NCI-H748 (cell line): Measurements from ENCODE around the gene IREB2.
A peak's percentile ranks its signal among the peaks of the same experiment; 100 is the strongest.

Experiments used
- DNase-seq: peaks from one replicate; lab custom pipeline; 2025; ENCODE audit not compliant: unreplicated experiment; lab: John Stamatoyannopoulos, UW

IREB2 gene

DNA sequence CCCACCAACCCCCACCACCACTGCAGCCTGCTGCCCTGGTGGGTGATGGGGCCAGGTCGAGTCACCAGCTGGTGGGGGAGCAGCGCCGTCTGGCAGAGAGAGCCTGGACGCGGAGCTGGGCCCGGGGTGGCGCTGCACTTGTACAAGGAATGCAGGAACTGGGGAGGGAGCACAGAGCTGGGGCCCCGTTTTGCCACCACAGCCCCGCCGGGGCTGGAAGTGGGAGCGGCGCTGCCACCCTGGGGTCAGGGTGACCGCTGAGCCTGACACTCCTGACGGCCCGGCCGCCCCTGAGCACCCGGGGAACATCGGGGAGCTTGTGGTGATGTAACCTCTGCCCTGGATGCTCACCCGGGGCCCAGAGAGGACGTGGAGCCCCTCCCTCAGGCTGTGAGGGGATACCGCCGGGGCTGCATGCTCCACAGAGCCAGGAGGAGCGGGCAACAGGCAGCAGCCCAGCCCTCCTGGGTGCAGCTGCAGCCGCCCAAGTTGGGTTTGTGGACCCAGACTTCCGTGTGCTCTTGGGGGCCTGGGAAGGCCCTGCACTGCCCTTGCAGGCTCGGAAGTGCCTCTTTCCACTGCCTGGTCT is 32.6 kb upstream of the IREB2 start:
- DNase-seq, result no peak

DNA sequence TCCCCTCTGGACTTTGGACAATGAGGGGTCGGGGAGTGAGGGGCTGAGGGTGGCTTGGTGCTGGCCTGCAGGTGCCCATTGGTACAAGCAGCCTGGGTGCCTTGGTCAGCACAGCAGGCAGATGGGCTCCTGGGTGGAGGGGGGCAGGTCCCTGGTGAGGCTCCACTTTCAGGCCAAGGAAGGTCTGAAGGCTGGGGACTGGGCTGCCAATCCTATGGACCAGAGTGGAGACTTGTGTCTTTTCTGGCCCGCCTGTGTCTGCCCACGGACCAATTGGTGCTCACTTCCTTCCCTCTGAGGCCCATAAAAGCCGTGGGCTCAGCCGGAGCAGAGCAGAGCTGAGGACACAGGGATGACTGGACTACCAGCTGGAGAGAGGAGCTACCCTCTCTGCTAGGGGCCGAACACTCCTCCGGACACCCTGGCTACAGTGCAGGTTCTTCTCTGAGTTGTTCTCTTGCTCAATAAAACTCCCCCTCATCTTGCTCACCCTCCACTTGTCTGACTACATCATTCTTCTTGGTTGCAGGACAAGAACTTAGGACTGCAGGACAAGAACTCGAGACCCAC is 31.9 kb upstream of the IREB2 start:
- DNase-seq, result no peak

DNA sequence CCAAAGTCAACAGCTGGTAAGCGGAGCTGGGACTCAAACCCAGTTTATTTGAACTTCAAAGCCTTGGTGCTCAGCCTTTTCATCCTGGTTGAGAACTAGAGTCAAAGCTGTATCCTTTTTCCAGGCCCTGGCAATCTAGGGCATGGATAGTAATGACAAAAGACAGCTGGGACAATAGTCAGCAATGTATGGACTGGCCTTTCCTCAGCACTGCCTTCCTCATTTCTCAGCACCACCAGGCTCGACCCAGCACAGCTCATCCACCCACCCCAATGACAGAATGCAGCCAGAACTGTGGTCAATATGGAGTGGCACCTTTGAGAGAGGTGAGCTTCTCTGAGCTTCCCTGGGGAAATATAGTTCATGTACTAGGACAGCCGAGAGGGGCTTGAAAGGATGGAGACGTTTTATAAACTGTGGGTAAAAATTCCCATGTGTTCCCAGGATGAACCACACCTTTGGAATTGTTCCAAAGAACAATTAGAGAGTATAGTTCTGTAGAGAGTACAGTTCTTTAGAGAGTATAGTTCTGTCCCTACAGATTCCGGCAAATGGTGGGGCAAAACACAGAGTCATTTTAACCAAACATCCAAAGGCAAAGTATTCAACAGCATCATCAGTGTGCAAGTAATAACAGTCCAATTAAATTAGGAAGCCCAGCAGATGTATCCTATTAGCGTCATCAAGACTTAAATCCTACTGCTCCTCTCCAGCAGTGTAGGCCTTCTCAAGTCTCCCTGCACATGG is 30.2 kb upstream of the IREB2 start:
- DNase-seq, result no peak

DNA sequence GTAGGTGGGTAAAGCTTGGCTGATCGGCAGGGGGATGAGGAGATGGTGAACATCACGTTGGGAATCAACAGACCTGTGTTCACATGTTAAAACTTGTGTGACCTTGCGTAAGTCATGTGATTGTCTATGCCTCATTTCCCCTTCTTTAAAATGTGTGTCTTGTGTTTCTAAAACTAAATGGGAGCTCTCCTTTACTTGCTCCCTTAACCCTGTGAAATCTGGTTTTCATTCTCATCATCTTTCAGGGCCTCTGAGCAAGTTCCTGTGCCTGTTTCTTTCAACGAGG is 29.7 kb upstream of the IREB2 start:
- no peak for DNase-seq

DNA sequence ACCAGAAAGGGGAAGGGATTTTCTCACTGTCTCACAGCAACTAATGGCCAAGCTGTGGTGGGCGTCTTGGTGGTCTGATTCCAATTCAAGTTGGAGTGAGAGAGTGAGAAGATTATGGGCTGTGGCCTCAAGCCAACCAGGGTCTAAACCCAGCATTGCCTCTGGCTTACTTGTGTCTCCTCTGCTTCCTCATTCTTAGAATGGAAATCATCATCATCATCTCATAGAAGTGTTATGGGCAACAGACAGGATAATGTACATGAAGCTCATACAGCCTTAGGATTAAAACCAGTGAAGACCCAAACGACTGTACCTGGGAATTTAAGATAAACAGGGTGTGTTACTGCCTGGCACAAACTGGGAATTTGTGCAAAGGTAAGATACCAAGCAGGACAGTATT is 29.1 kb upstream of the IREB2 start:
- no peak for DNase-seq

DNA sequence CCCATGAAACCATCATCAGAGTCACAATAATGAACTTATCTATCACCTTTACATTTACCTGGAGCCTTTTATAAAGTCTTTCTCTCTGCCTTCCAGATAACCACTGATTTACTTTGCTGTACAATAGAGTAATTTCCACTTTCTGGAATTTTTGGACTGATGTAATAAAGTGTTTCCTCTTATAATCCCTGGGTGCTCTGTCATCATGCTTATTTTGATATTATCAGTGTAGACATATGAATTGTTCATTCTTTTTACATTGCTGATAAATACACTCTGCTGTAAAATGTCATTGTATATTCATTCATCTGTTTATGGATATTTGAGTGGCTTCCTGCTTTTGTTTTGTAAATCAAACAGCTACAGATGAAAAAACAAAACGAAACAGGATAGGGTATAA is 27.0 kb upstream of the IREB2 start:
- DNase-seq, result no peak

DNA sequence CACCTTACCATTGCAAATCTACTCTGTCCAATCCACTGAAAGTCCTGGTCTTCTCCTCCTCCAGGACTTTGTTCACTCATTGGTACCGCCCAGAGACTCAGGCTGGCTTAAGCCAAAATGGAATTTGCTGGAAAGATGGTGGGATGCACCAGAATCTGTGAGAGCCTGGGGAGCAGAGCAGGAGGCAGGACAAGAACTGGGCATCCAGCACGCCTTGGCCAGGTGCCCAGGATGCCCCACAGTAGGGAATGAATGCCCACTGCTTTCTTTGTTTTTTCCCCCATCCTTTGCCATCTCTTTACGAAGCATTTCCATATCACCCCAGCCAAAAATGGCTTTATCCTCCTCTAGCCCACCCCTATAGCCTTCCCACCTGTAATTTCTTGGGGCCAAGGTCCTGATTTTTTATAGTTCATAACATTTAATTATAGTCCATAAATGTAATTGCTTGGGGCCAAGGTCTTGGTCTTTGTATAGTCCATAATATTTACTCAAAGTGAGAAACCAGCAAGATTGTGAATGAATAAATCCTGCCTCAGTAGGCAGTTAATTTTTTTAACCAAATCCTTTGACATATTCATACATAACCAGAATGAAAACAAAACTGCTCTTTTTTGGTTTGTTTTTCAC is 23.3 kb upstream of the IREB2 start:
- DNase-seq, result peak; percentile 63

DNA sequence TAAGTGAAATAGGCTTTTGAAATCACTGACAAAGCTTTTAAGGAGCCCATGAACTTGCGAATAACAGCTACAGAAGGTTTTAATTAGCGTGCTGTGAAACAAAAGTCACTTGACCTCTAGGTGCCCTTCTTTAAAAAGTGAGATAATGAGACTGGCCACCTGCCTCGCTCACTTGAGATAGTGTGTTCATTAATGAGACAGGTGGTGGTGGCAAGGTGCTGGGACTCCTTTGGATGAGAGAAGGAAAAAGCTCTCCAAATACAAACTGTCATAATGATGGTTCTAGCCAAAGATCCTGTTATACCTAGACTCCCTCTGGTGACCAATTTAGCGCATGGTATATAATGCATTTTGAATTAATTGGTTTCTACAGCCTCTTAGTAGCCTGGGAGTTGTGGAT is 22.7 kb upstream of the IREB2 start:
- peak; percentile 82 for DNase-seq

DNA sequence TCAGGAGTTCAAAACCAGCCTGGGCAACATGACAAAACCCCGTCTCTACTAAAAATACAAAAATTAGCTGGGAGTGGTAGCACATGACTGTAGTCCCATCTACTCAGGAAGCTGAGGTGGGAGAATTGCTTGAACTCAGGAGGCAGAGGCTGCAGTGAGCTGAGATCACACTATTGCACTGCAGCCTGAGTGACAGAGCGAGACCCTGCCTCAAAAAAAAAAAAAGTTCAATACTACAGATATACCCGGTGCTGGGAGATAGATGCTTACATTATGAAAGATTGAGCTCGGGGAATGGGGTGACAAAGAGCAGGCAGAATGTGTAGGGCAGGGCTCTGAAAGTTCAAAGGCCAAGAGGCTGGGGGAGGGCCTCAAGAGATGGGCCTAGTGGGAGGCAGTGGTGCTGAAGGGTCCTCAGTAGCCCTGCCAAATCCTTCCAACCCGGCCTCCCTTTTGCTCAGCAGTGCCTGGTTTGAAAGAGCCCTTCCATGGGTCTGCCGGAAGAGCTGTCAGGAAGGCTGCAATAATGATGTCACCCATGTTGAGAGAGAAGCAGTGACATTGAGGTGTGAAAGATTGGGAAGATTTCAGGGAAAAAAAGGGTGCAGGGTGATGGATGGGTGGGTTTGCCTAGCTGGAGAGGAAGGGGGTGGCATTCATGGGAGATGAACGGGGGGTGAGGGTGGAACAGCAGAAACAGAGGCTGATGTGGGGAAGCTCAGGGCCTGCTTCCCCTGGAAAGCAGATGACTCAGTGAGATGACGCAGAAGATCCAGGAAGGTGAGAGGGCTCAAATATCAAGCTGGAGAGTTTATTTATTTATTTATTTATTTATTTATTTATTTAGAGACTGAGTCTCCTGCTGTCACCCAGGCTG is 20.0 kb upstream of the IREB2 start:
- no peak for DNase-seq

DNA sequence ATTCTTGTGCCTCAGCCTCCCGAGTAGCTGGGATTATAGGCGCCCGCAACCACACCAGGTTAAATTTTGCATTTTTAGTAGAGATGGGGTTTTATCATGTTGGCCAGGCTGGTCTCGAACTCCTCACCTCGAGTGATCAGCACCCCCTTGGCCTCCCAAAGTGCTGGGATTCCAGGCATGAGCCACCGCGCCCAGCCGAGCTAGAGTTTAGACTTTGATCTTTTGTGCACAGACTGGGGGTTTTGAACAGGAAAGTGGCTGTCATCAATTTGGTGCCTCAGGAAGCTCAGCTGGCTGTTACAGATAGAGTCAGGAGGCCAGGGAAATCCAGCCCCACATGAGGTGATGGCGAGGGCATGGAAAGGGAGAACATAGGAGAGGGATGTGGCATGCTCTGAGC is 19.3 kb upstream of the IREB2 start:
- no peak for DNase-seq

DNA sequence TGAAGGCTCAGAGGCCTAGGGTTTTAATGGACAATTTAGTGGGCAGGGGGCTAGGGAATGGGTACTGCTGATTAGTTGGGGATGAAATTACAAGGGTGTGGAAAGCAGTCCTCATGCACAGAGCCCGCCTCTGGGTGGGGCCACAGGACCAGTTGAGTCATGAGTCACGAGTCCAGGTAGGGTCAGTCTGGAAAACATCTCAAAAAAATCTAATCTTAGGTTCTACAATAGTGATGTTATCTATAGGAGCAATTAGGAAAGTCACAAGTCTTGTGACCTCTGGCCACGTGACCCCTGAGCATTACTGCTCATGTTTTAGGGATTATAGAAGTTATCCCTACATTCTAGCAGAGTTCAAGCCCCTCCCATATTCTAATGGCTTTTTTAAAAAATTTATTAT is 18.6 kb upstream of the IREB2 start:
- DNase-seq, result no peak

DNA sequence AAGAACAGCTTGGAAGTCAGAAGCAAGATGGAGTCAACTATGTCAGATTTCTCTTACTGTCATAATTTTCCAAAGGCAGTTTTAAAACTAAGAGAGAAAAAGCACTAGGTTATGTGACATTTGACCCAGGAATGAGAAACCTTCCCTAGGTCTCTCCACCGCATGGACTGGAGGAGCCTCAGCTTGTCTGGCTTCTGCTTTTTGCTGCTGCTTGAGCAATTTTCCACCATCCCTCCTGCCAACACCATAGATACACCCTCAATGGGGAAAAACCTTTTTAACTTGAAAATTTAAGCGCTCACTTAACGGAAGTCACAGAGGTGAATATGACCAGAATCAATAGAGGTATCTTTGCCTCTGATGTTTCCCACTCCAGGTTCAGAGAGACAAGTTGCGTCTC is 17.8 kb upstream of the IREB2 start:
- DNase-seq, result no peak

DNA sequence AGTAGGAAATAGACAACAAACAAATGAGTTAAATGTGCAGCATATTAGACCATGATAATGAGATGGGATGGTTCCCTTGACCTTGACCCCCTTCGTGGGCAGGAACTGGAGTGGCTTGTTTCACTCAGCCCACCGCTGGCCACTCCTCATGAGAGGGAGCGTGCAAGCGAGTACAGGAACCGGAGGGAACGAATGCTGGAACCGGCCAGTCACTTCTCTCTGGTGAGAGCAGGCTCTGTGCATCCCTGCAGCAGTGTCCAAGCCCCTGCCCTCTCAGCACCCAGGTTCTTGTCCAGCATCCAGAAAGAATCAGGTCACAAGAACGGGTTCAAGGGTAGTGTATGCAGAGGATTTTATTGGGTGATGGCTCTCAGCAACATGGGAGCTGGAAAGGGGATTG is 17.2 kb upstream of the IREB2 start:
- no peak for DNase-seq

DNA sequence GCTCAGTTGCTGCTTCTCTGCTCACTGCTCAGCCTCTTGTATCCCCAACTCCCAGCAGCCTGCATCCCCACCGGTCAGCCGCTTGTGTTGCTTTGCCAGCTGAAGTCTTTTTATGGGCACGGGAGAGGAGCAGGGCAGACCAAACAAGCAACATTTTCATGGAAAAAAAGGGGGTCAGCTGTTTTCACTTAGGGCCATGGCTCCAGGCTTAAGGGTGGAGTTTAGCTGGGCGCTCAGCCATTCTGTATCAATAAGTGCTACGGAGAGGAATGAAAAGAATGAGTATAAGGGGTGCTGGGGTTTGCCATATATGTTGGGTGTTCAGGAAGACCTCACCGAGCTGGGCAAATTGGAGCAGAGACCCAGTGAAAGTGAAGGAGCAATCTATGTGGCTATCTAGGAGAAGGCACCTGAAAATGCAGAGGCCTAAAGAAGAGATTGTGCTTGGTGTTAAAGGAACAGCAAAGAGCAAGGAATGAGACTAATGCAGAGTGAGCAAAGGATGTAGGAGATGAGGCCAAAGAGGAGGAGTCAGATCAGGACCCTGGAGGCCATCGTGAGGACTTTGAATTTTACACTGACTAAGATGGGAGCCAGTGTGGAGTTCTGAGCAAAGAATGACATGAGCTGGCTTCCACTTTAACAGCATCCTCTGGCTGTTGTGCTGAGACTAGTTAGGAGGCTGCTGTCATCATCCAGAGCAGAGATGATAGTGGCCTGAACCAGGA is 16.6 kb upstream of the IREB2 start:
- DNase-seq, result no peak

DNA sequence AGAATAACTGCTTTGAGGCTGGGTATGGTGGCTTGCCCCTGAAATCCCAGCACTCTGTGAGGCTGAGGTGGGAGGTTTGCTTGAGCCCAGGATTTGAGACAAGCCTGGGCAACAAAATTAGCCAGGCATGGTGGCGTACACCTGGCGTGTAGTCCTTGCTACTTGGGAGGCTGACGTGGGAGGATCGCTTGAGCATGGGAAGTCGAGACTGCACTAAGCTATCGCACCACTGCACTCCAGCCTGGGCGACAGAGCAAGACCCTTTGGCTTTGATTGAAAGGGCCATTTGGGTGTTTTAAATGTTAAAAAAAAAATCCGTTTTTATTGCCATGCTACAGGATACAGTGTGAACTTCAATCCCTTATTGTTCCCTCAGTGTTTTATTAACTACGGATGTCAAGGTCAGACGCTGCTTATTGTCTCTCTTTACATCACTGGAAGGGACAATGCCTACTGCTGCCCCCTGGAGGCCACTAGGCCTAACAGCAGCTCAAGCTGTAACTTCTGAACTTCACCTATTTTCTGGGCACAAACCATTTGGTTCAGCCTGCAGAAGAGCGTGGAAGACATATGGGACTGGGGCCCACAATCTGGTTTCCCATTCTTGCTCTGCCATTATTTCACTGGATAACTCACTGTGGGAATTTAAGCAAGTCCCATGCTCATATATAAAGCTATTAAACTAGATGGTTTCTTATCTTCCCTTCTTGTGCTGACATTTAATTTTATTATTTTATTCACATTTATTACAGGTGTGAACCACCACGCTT is 15.3 kb upstream of the IREB2 start:
- peak; percentile 54 for DNase-seq

DNA sequence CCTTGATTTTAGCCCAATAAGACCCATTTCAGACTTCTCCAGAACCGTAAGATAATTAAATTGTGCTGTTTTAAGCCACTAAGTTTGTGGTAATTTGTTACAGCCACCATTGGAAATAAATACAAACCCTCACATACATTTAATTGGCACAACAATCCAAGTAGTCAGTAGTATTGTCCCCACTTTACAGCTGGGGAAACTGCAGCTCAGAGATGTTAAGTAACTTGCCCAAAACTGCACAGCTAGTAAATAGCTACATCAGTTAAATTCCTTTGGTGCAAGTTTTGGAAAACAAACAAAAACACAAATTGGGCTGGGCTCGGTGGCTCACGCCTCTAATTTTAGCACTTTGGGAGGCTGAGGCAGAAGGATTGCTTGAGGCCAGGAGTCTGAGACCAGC is 13.3 kb upstream of the IREB2 start:
- DNase-seq, result no peak

DNA sequence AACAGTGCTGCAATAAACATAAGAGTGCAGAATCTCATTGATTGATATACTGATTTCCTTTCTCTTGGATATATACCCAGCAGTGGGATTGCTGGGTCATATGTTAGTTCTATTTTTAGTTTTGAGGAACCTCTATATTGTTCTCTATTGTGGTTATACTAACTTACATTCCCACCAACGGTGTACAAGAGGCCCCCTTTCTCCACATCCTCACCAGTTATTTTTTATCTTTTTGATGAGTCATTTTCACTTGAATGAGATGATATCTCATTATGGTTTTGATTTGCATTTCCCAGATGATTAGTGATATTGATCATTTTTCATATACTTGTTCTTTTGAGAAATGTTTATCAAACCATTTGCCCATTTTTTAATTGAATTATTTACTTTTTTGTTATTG is 12.4 kb upstream of the IREB2 start:
- DNase-seq, result no peak

DNA sequence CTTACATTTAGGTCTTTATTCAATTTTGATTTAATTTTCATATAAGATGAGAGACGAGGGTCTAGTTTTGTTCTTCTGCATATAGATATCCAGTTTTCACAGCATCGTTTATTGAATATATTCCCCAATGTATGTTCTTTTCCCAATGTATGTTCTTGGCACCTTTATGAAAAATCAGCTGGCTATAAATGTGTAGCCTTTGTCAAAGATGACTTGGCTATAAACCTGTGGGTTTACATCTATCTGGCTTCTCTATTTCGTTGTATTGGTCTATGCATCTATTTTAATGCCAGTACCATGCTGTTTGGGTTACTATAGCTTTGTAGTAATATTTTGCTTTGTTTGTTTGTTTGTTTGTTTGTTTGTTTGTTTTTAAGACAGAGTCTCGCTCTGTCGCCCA is 11.7 kb upstream of the IREB2 start:
- no peak for DNase-seq

DNA sequence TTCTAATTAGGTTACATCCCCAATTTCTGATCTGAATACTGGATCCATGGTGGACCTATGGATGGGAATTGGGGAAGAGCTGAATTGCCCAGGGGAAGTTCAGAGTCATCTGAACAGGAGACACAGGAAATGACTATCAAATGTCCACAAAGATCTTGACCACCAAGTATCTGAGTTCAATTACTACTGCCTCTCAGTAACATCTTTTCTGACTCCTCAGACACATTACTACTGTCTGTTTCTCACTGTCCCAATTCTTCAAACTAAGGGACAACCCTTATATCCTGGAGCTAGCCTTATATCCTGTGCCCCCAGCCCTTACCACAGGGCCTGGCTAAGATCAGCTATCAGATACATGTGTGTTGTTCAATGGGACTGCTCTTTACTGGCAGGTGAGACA is 10.1 kb upstream of the IREB2 start:
- DNase-seq, result no peak

DNA sequence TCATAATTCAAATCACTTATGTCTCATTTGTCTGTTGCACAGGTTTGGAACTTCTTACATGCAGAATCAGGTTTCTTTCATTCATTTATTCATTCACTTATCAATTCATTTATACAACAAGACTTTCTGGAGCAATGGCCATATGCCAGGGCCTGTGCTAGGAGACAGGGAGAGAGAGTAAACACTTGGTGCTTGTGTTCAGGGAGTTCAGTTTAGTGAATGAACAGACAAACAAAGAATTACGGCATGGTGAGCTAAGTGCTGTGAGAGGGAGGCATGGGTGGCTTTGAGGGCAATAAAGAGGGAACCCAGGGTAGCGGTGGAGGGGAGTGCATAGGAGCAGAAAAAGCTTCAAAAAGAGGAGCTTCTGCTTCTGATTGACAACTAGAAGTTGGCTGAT is 8.5 kb upstream of the IREB2 start:
- DNase-seq, result no peak
